HepG2 (cell line): ENCODE data around the gene COBLL1. TPM values are rescaled to one million over a fixed set of nuclear protein-coding genes. Genes with fewer than 3 reads are reported as not detected.
A peak's percentile ranks its signal among the peaks of the same experiment; 100 is the strongest.

ENCODE experiments used
- ATAC-seq: fragments of 200-7000 bp; cut with Tn5 transposase; 3 replicates; pipeline ENCODE4 v1.9.1; 2020; ENCODE audit warnings: mild to moderate bottlenecking, moderate library complexity
- BruUV-seq: library from RNA; stranded (reverse); fragments of 400-500 nt; replicated peaks from 2 replicates; lab custom pipeline; 2021; lab: Mats Ljungman, UMichigan
- CTCF ChIA-PET: fragments of 300-600 bp; formaldehyde crosslinking; extraction: SDS; loops from one replicate; lab custom pipeline; 2021; ENCODE audit warnings: low total read pairs, inconsistent platforms, low intra/inter-chr PET ratio; lab: Yijun Ruan, JAX
- POLR2A ChIA-PET: fragments of 350-600 bp; sonication (Branson Sonifier 250); formaldehyde crosslinking; loops from one replicate; lab custom pipeline; 2020; ENCODE audit warnings: antibody characterized with exemption, inconsistent platforms; lab: Yijun Ruan, JAX
- DNase-seq: peaks from one replicate; pipeline ENCODE4 v3.0.0-alpha.2; 2015; ENCODE audit warnings: low spot score
- FAIRE-seq: peaks from 3 replicates; lab custom pipeline; 2011; peaks lifted over from hg19 to GRCh38; lab: Jason Lieb, UNC
- H2AFZ ChIP-seq: one replicate; pipeline ENCODE4 v1.6.1; 2011; ENCODE audit warnings: low read length, inconsistent platforms
- H3K27ac ChIP-seq: fragments of 300-600 bp; 3 replicates; pipeline ENCODE4 v1.8.0; 2011; ENCODE audit warnings: mixed run types, mild to moderate bottlenecking, mixed read lengths, low read length, inconsistent platforms; ENCODE audit not compliant: insufficient read depth; ENCODE audit errors: extremely low read length
- H3K27me3 ChIP-seq, 2 experiments: fragments of 200-600 bp in 1 of 2; 2 replicates in 1 of 2; 3 replicates in 1 of 2; pipeline versions ENCODE4 v1.6.0 to v1.8.0; 2011; ENCODE audit warnings: low read length in 2 of 2, mild to moderate bottlenecking in 2 of 2, moderate library complexity in 2 of 2, inconsistent platforms in 1 of 2; ENCODE audit not compliant: insufficient read depth in 2 of 2, control insufficient read depth in 1 of 2
- H3K36me3 ChIP-seq, 2 experiments: fragments of 200-600 bp in 1 of 2; replicated peaks in 1 of 2; 2 replicates in 1 of 2; 3 replicates in 1 of 2; pipeline versions ENCODE4 v1.5.1 to v1.8.0; 2011; ENCODE audit warnings: low read length in 2 of 2, inconsistent platforms in 1 of 2; ENCODE audit not compliant: insufficient read depth in 2 of 2, control insufficient read depth in 1 of 2
- H3K4me1 ChIP-seq: 2 replicates; pipeline ENCODE4 v1.5.1; 2012; ENCODE audit warnings: low read length, inconsistent platforms; ENCODE audit not compliant: insufficient read depth
- H3K4me2 ChIP-seq: 2 replicates; pipeline ENCODE4 v1.6.0; 2011; ENCODE audit warnings: low read depth, low read length, inconsistent platforms
- H3K4me3 ChIP-seq, 3 experiments: fragments of 200-600 bp in 1 of 3; sonication (generic), shearing (Covaris generic) in 1 of 3; replicated peaks in 1 of 3; 2 replicates each; pipeline ENCODE4 v1.5.1; 2011 to 2016; ENCODE audit warnings: low read length in 3 of 3, inconsistent platforms in 2 of 3, low read depth in 2 of 3, mild to moderate bottlenecking in 2 of 3, control low read depth in 1 of 3, mixed read lengths in 1 of 3; ENCODE audit not compliant: insufficient read depth in 1 of 3
- H3K79me2 ChIP-seq: one replicate; pipeline ENCODE4 v1.6.1; 2011; ENCODE audit warnings: low read length, inconsistent platforms; ENCODE audit not compliant: insufficient read depth
- H3K9ac ChIP-seq: 2 replicates; pipeline ENCODE4 v1.6.0; 2011; ENCODE audit warnings: mild to moderate bottlenecking, low read depth, low read length, inconsistent platforms; ENCODE audit not compliant: insufficient read depth
- H3K9me3 ChIP-seq: 2 replicates; pipeline ENCODE4 v1.5.1; 2012; ENCODE audit warnings: mild to moderate bottlenecking, low read length
- H4K20me1 ChIP-seq: 2 replicates; pipeline ENCODE4 v1.6.0; 2011; ENCODE audit warnings: inconsistent platforms, mild to moderate bottlenecking, low read length, moderate library complexity; ENCODE audit not compliant: insufficient read depth
- ASH2L ChIP-seq: fragments of 300-600, 200-600 bp; sonication (generic); IDR thresholded peaks from 2 replicates; pipeline ENCODE4 v1.7.0; 2017; ENCODE audit warnings: low read depth, mild to moderate bottlenecking, moderate library complexity, mixed read lengths, low read length; ENCODE audit not compliant: insufficient read length
- BORCS8-MEF2B ChIP-seq: sonication (generic); formaldehyde crosslinking; IDR thresholded peaks from 2 replicates; pipeline ENCODE4 v1.8.0; 2022; ENCODE audit warnings: mild to moderate bottlenecking, missing genetic modification reagents
- MED1 ChIP-seq: sonication (generic); formaldehyde crosslinking; IDR thresholded peaks from 2 replicates; pipeline ENCODE4 v1.4.0; 2020; ENCODE audit warnings: missing genetic modification reagents
- MED13 ChIP-seq: sonication (generic); formaldehyde crosslinking; IDR thresholded peaks from 2 replicates; pipeline ENCODE4 v1.5.0; 2020; ENCODE audit warnings: missing genetic modification reagents
- MXI1 ChIP-seq: IDR thresholded peaks from 3 replicates; pipeline ENCODE4 v1.6.1; 2012; ENCODE audit warnings: low read depth, low read length, inconsistent platforms, borderline replicate concordance
- NCOA1 ChIP-seq: sonication (generic); formaldehyde crosslinking; IDR thresholded peaks from 2 replicates; pipeline ENCODE4 v1.9.0; 2021; ENCODE audit warnings: missing genetic modification reagents
- NKX3-1 ChIP-seq: sonication (generic); formaldehyde crosslinking; IDR thresholded peaks from 2 replicates; pipeline ENCODE4 v1.5.0; 2020; ENCODE audit warnings: missing genetic modification reagents
- PAF1 ChIP-seq: IDR thresholded peaks from 2 replicates; pipeline ENCODE4 v1.6.1; 2016; ENCODE audit warnings: missing genetic modification reagents, missing compliant biosample characterization
- PLSCR1 ChIP-seq: sonication (generic); formaldehyde crosslinking; IDR thresholded peaks from 2 replicates; pipeline ENCODE4 v1.5.0; 2020; ENCODE audit warnings: missing genetic modification reagents, mild to moderate bottlenecking, borderline replicate concordance
- SAFB2 ChIP-seq: sonication (generic); formaldehyde crosslinking; IDR thresholded peaks from 2 replicates; pipeline ENCODE4 v1.5.1; 2020; ENCODE audit warnings: missing genetic modification reagents, low read depth, mild to moderate bottlenecking, borderline replicate concordance
- TCF7 ChIP-seq: sonication (generic); IDR thresholded peaks from 2 replicates; pipeline ENCODE4 v1.6.1; 2016; ENCODE audit warnings: antibody characterized with exemption, low read depth
- TRAFD1 ChIP-seq: sonication (generic); formaldehyde crosslinking; IDR thresholded peaks from 2 replicates; pipeline ENCODE4 v1.5.1; 2020; ENCODE audit warnings: missing genetic modification reagents, mild to moderate bottlenecking, borderline replicate concordance
- TSC22D2 ChIP-seq: sonication (generic); formaldehyde crosslinking; IDR thresholded peaks from 2 replicates; pipeline ENCODE4 v1.5.1; 2020; ENCODE audit warnings: missing genetic modification reagents, mild to moderate bottlenecking, borderline replicate concordance
- ZNF260 ChIP-seq: sonication (generic); formaldehyde crosslinking; IDR thresholded peaks from 2 replicates; pipeline ENCODE4 v1.4.0; 2020; ENCODE audit warnings: missing genetic modification reagents, low read depth, mild to moderate bottlenecking, borderline replicate concordance
- ZNF382 ChIP-seq: sonication (generic); formaldehyde crosslinking; IDR thresholded peaks from 2 replicates; pipeline ENCODE4 v1.5.0; 2020; ENCODE audit warnings: missing genetic modification reagents, mild to moderate bottlenecking, borderline replicate concordance
- ZNF546 ChIP-seq: sonication (generic); formaldehyde crosslinking; conservative IDR thresholded peaks from 2 replicates; pipeline ENCODE4 v1.8.1; 2023; ENCODE audit warnings: mild to moderate bottlenecking, missing genetic modification reagents
- ZNF652 ChIP-seq: IDR thresholded peaks from 2 replicates; pipeline ENCODE4 v1.6.1; 2016; ENCODE audit warnings: low read depth, borderline replicate concordance
- ZSCAN29 ChIP-seq: sonication (generic); formaldehyde crosslinking; conservative IDR thresholded peaks from 2 replicates; pipeline ENCODE4 v1.4.0; 2020; ENCODE audit warnings: mild to moderate bottlenecking, missing genetic modification reagents
- WGBS: methylation state at CpG from one replicate; pipeline ENCODE4 v1.1.6; 2017; ENCODE audit warnings: low lambda C conversion rate; 5-methylcytosine and 5-hydroxymethylcytosine counted together
- in situ Hi-C: cut with HindIII; loops from 2 replicates; pipeline ENCODE4 v1.10.0; 2017; ENCODE audit warnings: low pct_unique_long_range_greater_than_20kb; ENCODE audit not compliant: extremely low pct_ligation_motif_present
- intact Hi-C: fragments of 100-400 bp; cut with micrococcal nuclease; formaldehyde crosslinking; loops from one replicate; pipeline ENCODE4 v1.10.0; 2022; ENCODE audit not compliant: unreplicated experiment
- polyA plus RNA-seq, 8 experiments: library from polyadenylated mRNA; depleted of rRNA in 3 of 8; stranded (reverse) in 7 of 8; unstranded in 1 of 8; fragments of >200 nt; fragmentation: Illumina TruSeq in 4 of 8; extraction: Trizol in 4 of 8; gene quantifications; 2 replicates each; pipeline versions ENCODE4 v1.2.1 to v1.2.3, GENCODE V29; 2011 to 2016; ENCODE audit warnings: low read depth in 4 of 8, missing spikeins in 1 of 8, mixed read lengths in 1 of 8; ENCODE audit not compliant: insufficient read depth in 1 of 8
- total RNA-seq, 5 experiments: library from RNA; depleted of rRNA; stranded (reverse); fragments of >200 nt; fragmentation: Illumina TruSeq; extraction: Trizol; gene quantifications; 2 replicates each; pipeline ENCODE4 v1.2.3, GENCODE V29; 2016; ENCODE audit warnings: low read depth in 1 of 5
- TF ChIP-seq, protein P1 (sequence below): sonication (generic); IDR thresholded peaks from 2 replicates; pipeline ENCODE4 v1.6.1; 2016; ENCODE audit warnings: low read depth, borderline replicate concordance

COBLL1 gene
- total and polyA plus RNA-seq, 2 of the 13 experiments (the other 11 are each of a cell fraction or from before 2014, with no cell fraction given) = 32.6 to 86.8 TPM

- in situ Hi-C loops = no loop called here
- no peak for FAIRE-seq
- 59% methylated on average over 5 of the region's 5 CpGs for WGBS
- 0 out of 2 replicates have a peak, but pooled peaks have one; percentile 18 for TF ChIP-seq NKX3-1 (CRISPR knock-in tag)
- TF ChIP-seq MXI1 = no peak
- TF ChIP-seq TSC22D2 (CRISPR knock-in tag) = no peak
- TF ChIP-seq ASH2L = peak; percentile 17
- TF ChIP-seq, protein P1, sequence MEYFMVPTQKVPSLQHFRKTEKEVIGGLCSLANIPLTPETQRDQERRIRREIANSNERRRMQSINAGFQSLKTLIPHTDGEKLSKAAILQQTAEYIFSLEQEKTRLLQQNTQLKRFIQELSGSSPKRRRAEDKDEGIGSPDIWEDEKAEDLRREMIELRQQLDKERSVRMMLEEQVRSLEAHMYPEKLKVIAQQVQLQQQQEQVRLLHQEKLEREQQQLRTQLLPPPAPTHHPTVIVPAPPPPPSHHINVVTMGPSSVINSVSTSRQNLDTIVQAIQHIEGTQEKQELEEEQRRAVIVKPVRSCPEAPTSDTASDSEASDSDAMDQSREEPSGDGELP = no peak
- TF ChIP-seq BORCS8-MEF2B = no peak
- 0 out of 2 replicates have a peak, but pooled peaks have one; percentile 6 for TF ChIP-seq MED1
- TF ChIP-seq ZNF546 (CRISPR knock-in tag) = no peak
- peak; percentile 77; the same call in 1 of the 2 replicates for TF ChIP-seq ZNF652 (CRISPR knock-in tag)
- no peak for TF ChIP-seq NCOA1
- no peak for TF ChIP-seq PLSCR1 (CRISPR knock-in tag)
- no peak for TF ChIP-seq SAFB2 (CRISPR knock-in tag)
- TF ChIP-seq TCF7 = peak; percentile 19; the same call in 1 of the 2 replicates
- TF ChIP-seq TRAFD1 = no peak
- no peak for TF ChIP-seq ZNF260 (CRISPR knock-in tag)
- no peak for TF ChIP-seq MED13
- TF ChIP-seq ZNF382 (CRISPR knock-in tag) = no peak
- no peak for TF ChIP-seq PAF1 (CRISPR knock-in tag)
- TF ChIP-seq ZSCAN29 = 0 out of 2 replicates have a peak, but pooled peaks have one; percentile 23
Observed at GRCh38 chr2:164745012-164745797, 96.4 kb downstream of the COBLL1 start.

More at GRCh38 chr2:164745012-164745797, 96.4 kb downstream of the COBLL1 start:
- no peak overlapping the region; the same call in 1 of the 2 replicates for H3K9ac ChIP-seq
- CTCF ChIA-PET = no interaction called here
- H3K9me3 ChIP-seq = no peaks in the 10 kb centered on the region
- POLR2A ChIA-PET = no interaction called here
- no peaks in the 10 kb centered on the region for H4K20me1 ChIP-seq
- peak overlapping the region; percentile 31 for H3K27ac ChIP-seq
- intact Hi-C loops = no loop called here
- no TSS peak for BruUV-seq
- H3K27me3 ChIP-seq = no peaks in the 10 kb centered on the region
- H2AFZ ChIP-seq = no peak overlapping the region
- H3K79me2 ChIP-seq = peaks cover 71% of the 10 kb centered on the region
- peaks cover 80% of the 10 kb centered on the region for H3K4me1 ChIP-seq
- DNase-seq = peak; percentile 58
- peak overlapping the region; percentile 40 for H3K4me2 ChIP-seq
- H3K36me3 ChIP-seq = peaks cover 1 to 6% of the 10 kb centered on the region in 2 experiments; a peak in 3 of 5 replicates
- no peak overlapping the region; a peak in 1 of 6 replicates for H3K4me3 ChIP-seq
- no peak for ATAC-seq
